Fibroblast of lung (primary cell): ENCODE data around the gene RYR2. TPM values are rescaled to one million over a fixed set of nuclear protein-coding genes. Genes with fewer than 3 reads are reported as not detected.
"Not testable (repeated sequence)": the region's sequence is repeated elsewhere in the genome, so short reads cannot be mapped to it uniquely, and the experiment has no call there.

ENCODE experiments used
- DNase-seq, 2 donors: peaks; one replicate each; pipeline versions ENCODE4 v3.0.0 to v3.0.0-alpha.2; 2010; ENCODE audit warnings: low read depth in 2 of 2
- H2AFZ ChIP-seq: 2 replicates; pipeline ENCODE4 v1.5.1; 2012; ENCODE audit warnings: low read length, control low read depth, inconsistent platforms
- H3K27ac ChIP-seq: 2 replicates; pipeline ENCODE4 v1.5.1; 2011; ENCODE audit warnings: low read length, control low read depth; ENCODE audit not compliant: insufficient read depth
- H3K27me3 ChIP-seq: 2 replicates; pipeline ENCODE4 v1.5.1; 2011; ENCODE audit warnings: mild to moderate bottlenecking, low read length; ENCODE audit not compliant: control insufficient read depth, insufficient read depth
- H3K36me3 ChIP-seq: 2 replicates; pipeline ENCODE4 v1.5.1; 2011; ENCODE audit warnings: low read length; ENCODE audit not compliant: control insufficient read depth, insufficient read depth
- H3K4me1 ChIP-seq: 2 replicates; pipeline ENCODE4 v1.5.1; 2011; ENCODE audit warnings: low read length; ENCODE audit not compliant: control insufficient read depth, insufficient read depth; ENCODE audit errors: extremely low read depth
- H3K4me2 ChIP-seq: 2 replicates; pipeline ENCODE4 v1.5.1; 2011; ENCODE audit warnings: low read length, control low read depth; ENCODE audit not compliant: insufficient read depth; ENCODE audit errors: extremely low read depth
- H3K4me3 ChIP-seq, 4 experiments: fragments of 200-600 bp in 1 of 4; sonication (generic) in 1 of 4; replicated peaks in 1 of 4; 2 replicates each; pipeline ENCODE4 v1.5.1; 2011 to 2016; ENCODE audit warnings: low read length in 4 of 4, low read depth in 3 of 4, mild to moderate bottlenecking in 3 of 4, control low read depth in 2 of 4, inconsistent platforms in 1 of 4, mixed read lengths in 1 of 4; ENCODE audit not compliant: insufficient read depth in 1 of 4; ENCODE audit errors: control extremely low read depth in 1 of 4
- H3K79me2 ChIP-seq: 2 replicates; pipeline ENCODE4 v1.5.1; 2012; ENCODE audit warnings: mild to moderate bottlenecking, low read length, inconsistent platforms; ENCODE audit not compliant: control insufficient read depth, insufficient read depth
- H3K9ac ChIP-seq: 2 replicates; pipeline ENCODE4 v1.5.1; 2011; ENCODE audit warnings: mild to moderate bottlenecking, low read length, control low read depth; ENCODE audit not compliant: insufficient read depth
- H3K9me3 ChIP-seq: 2 replicates; pipeline ENCODE4 v1.5.1; 2012; ENCODE audit warnings: low read depth, low read length; ENCODE audit not compliant: control insufficient read depth, insufficient read depth
- H4K20me1 ChIP-seq: 2 replicates; pipeline ENCODE4 v1.5.1; 2011; ENCODE audit warnings: low read length; ENCODE audit not compliant: control insufficient read depth, insufficient read depth; ENCODE audit errors: extremely low read depth
- CTCF ChIP-seq, 2 donors: IDR thresholded peaks in 1 of 2; conservative IDR thresholded peaks in 1 of 2; 1 replicate in 1 of 2; 2 replicates in 1 of 2; pipeline ENCODE4 v1.5.1; 2011 to 2012; ENCODE audit warnings: low read length in 2 of 2, control low read depth in 1 of 2, inconsistent platforms in 1 of 2, low read depth in 1 of 2, mild to moderate bottlenecking in 1 of 2
- EZH2 ChIP-seq: IDR thresholded peaks from 2 replicates; pipeline ENCODE4 v1.5.1; 2012; ENCODE audit warnings: low read length, control low read depth, mild to moderate bottlenecking; ENCODE audit errors: missing control alignments
- polyA plus RNA-seq, 2 donors: library from polyadenylated mRNA; depleted of rRNA in 1 of 2; stranded (reverse) in 1 of 2; unstranded in 1 of 2; fragments of >200 nt; gene quantifications; 2 replicates each; pipeline ENCODE4 v1.2.1, GENCODE V29; 2011 to 2012; ENCODE audit warnings: missing spikeins in 1 of 2
- total RNA-seq: library from RNA; depleted of rRNA; stranded (reverse); fragments of >200 nt; gene quantifications from 2 replicates; pipeline ENCODE4 v1.2.1, GENCODE V29; 2014

RYR2 gene
- total and polyA plus RNA-seq, 2 donors (not counting 1 experiment from before 2014, with no cell fraction given) = 0.06 to 0.17 TPM

GRCh38 chr1:237358555-237358954, 316.6 kb downstream of the RYR2 start:
- Histone ChIP-seq H3K4me1 (no peaks in the 10 kb centered on the region), H3K4me3 (no peak overlapping the region), H3K4me2 (no peak overlapping the region), H4K20me1 (no peaks in the 10 kb centered on the region), H3K27me3 (no peaks in the 10 kb centered on the region), H3K27ac (no peak overlapping the region), H3K9me3 (no peaks in the 10 kb centered on the region), H3K79me2 (no peaks in the 10 kb centered on the region), H3K9ac (no peak overlapping the region), H3K36me3 (no peaks in the 10 kb centered on the region), H2AFZ (no peak overlapping the region)
- TF ChIP-seq CTCF (conservative IDR thresholded peaks at IDR 0.05 in 1 of 2, IDR thresholded peaks at IDR 0.05 in 1 of 2; ENCODE audit: low read depth in 1 of 2, low read length in 2 of 2) (no peak), EZH2 (no peak)
- DNase-seq = no peak

GRCh38 chr1:237367758-237368157, 325.8 kb downstream of the RYR2 start:
- DNase-seq = no peak
- no peak overlapping the region for H3K9ac ChIP-seq
- H4K20me1 ChIP-seq = no peaks in the 10 kb centered on the region
- no peaks in the 10 kb centered on the region for H3K9me3 ChIP-seq
- no peak for TF ChIP-seq CTCF (conservative IDR thresholded peaks at IDR 0.05 in 1 of 2, IDR thresholded peaks at IDR 0.05 in 1 of 2; ENCODE audit: low read depth in 1 of 2, low read length in 2 of 2)
- TF ChIP-seq EZH2 = no peak
- no peak overlapping the region for H3K4me3 ChIP-seq
- no peaks in the 10 kb centered on the region for H3K4me1 ChIP-seq
- H3K27me3 ChIP-seq = no peaks in the 10 kb centered on the region
- H3K4me2 ChIP-seq = no peak overlapping the region
- no peaks in the 10 kb centered on the region for H3K79me2 ChIP-seq
- H2AFZ ChIP-seq = no peak overlapping the region
- no peaks in the 10 kb centered on the region for H3K36me3 ChIP-seq
- H3K27ac ChIP-seq = no peak overlapping the region

GRCh38 chr1:237371477-237371876, 329.5 kb downstream of the RYR2 start:
- H3K27me3 ChIP-seq, H3K36me3 ChIP-seq, H3K9me3 ChIP-seq, H3K9ac ChIP-seq, H3K4me3 ChIP-seq, DNase-seq, H3K4me1 ChIP-seq, H4K20me1 ChIP-seq, H2AFZ ChIP-seq, H3K4me2 ChIP-seq, H3K79me2 ChIP-seq, H3K27ac ChIP-seq: not testable (repeated sequence)
